ENCODE results near the gene LDLRAD3. TPM values are rescaled to one million over a fixed set of nuclear protein-coding genes. Genes with fewer than 3 reads are reported as not detected.
"Not testable (repeated sequence)": the region's sequence is repeated elsewhere in the genome, so short reads cannot be mapped to it uniquely, and the experiment has no call there.

The LDLRAD3 gene
- total RNA-seq, 1 donor from 2014 or later, result 28.5 TPM

GRCh38 chr11:36012979-36013378 is 69.1 kb downstream of the LDLRAD3 start:
- Mint-ChIP-seq H3K27me3 (ENCODE audit: unreplicated experiment) (no peaks in the 10 kb centered on the region), H3K9me3 (ENCODE audit: unreplicated experiment) (no peaks in the 10 kb centered on the region), H3K36me3 (ENCODE audit: low read depth, unreplicated experiment) (no peaks in the 10 kb centered on the region), H3K27ac (ENCODE audit: unreplicated experiment) (no peak overlapping the region), H3K4me1 (ENCODE audit: unreplicated experiment) (peaks cover 10% of the 10 kb centered on the region), H3K4me3 (ENCODE audit: unreplicated experiment) (no peak overlapping the region)
- no peak for DNase-seq (ENCODE audit: low spot score)
- no peak for TF ChIP-seq CTCF (IDR thresholded peaks at IDR 0.05; ENCODE audit: unreplicated experiment)

- not testable (repeated sequence) for H3K9me3 Mint-ChIP-seq (ENCODE audit: unreplicated experiment); H3K27ac Mint-ChIP-seq (ENCODE audit: unreplicated experiment); H3K27me3 Mint-ChIP-seq (ENCODE audit: unreplicated experiment); H3K4me3 Mint-ChIP-seq (ENCODE audit: unreplicated experiment); H3K36me3 Mint-ChIP-seq (ENCODE audit: low read depth, unreplicated experiment); DNase-seq (ENCODE audit: low spot score); H3K4me1 Mint-ChIP-seq (ENCODE audit: unreplicated experiment)
Observed at GRCh38 chr11:36013446-36013845, 69.6 kb downstream of the LDLRAD3 start.

- Mint-ChIP-seq H3K36me3 (ENCODE audit: low read depth, unreplicated experiment) (no peaks in the 10 kb centered on the region), H3K27ac (ENCODE audit: unreplicated experiment) (no peak overlapping the region), H3K27me3 (ENCODE audit: unreplicated experiment) (no peaks in the 10 kb centered on the region), H3K4me1 (ENCODE audit: unreplicated experiment) (no peaks in the 10 kb centered on the region), H3K9me3 (ENCODE audit: unreplicated experiment) (no peaks in the 10 kb centered on the region), H3K4me3 (ENCODE audit: unreplicated experiment) (no peak overlapping the region)
- no peak for TF ChIP-seq CTCF (IDR thresholded peaks at IDR 0.05; ENCODE audit: unreplicated experiment)
- no peak for DNase-seq (ENCODE audit: low spot score)
Observed at GRCh38 chr11:36013950-36014897, 70.4 kb downstream of the LDLRAD3 start.

- Mint-ChIP-seq H3K9me3 (ENCODE audit: unreplicated experiment) (no peaks in the 10 kb centered on the region), H3K27me3 (ENCODE audit: unreplicated experiment) (no peaks in the 10 kb centered on the region), H3K36me3 (ENCODE audit: low read depth, unreplicated experiment) (no peaks in the 10 kb centered on the region), H3K27ac (ENCODE audit: unreplicated experiment) (no peak overlapping the region), H3K4me3 (ENCODE audit: unreplicated experiment) (no peak overlapping the region), H3K4me1 (ENCODE audit: unreplicated experiment) (no peaks in the 10 kb centered on the region)
- no peak for DNase-seq (ENCODE audit: low spot score)
- TF ChIP-seq CTCF (IDR thresholded peaks at IDR 0.05; ENCODE audit: unreplicated experiment), result no peak
Observed at GRCh38 chr11:36014898-36015665, 71.2 kb downstream of the LDLRAD3 start.

- no peak overlapping the region for H3K4me3 Mint-ChIP-seq (ENCODE audit: unreplicated experiment)
- H3K4me1 Mint-ChIP-seq (ENCODE audit: unreplicated experiment), result no peaks in the 10 kb centered on the region
- no peak for TF ChIP-seq CTCF (IDR thresholded peaks at IDR 0.05; ENCODE audit: unreplicated experiment)
- no peaks in the 10 kb centered on the region for H3K9me3 Mint-ChIP-seq (ENCODE audit: unreplicated experiment)
- no peaks in the 10 kb centered on the region for H3K36me3 Mint-ChIP-seq (ENCODE audit: low read depth, unreplicated experiment)
- DNase-seq (ENCODE audit: low spot score), result no peak
- H3K27me3 Mint-ChIP-seq (ENCODE audit: unreplicated experiment), result no peaks in the 10 kb centered on the region
- no peak overlapping the region for H3K27ac Mint-ChIP-seq (ENCODE audit: unreplicated experiment)
Observed at GRCh38 chr11:36015799-36016198, 71.9 kb downstream of the LDLRAD3 start.
